Mammary epithelial cell (primary cell): Measurements from ENCODE around the gene TSHZ1.

ENCODE experiments used
- CTCF ChIP-seq, 2 donors: IDR thresholded peaks in 1 of 2; conservative IDR thresholded peaks in 1 of 2; 2 replicates each; pipeline ENCODE4 v1.5.1; 2011 to 2012; ENCODE audit warnings: inconsistent platforms in 2 of 2, low read length in 2 of 2, mild to moderate bottlenecking in 2 of 2, control low read depth in 1 of 2, low read depth in 1 of 2; ENCODE audit not compliant: insufficient read depth in 1 of 2; ENCODE audit errors: extremely low read depth in 1 of 2
- EZH2 ChIP-seq: IDR thresholded peaks from 2 replicates; pipeline ENCODE4 v1.6.1; 2012; ENCODE audit warnings: low read length, inconsistent platforms, borderline replicate concordance

- no peak for TF ChIP-seq CTCF (conservative IDR thresholded peaks at IDR 0.05 in 1 of 2, IDR thresholded peaks at IDR 0.05 in 1 of 2; ENCODE audit: extremely low read depth in 1 of 2, insufficient read depth in 1 of 2, low read depth in 1 of 2, low read length in 2 of 2)
- TF ChIP-seq EZH2 = no peak
Observed at GRCh38 chr18:75251466-75251865, 40.9 kb downstream of the TSHZ1 start.
